SK-N-SH (cell line): Measurements from ENCODE around the gene SRRM4.

Source experiments
- CTCF ChIP-seq: fragments of 200-600 bp; sonication (generic); IDR thresholded peaks from 2 replicates; pipeline ENCODE4 v1.6.1; 2017; ENCODE audit warnings: antibody characterized with exemption, mild to moderate bottlenecking, moderate library complexity
- EP300 ChIP-seq, 2 experiments: IDR thresholded peaks; 2 replicates each; pipeline versions ENCODE4 v1.4.0 to v1.6.1; 2012; ENCODE audit warnings: borderline replicate concordance in 1 of 2, low read depth in 1 of 2, low read length in 1 of 2
- SIN3A ChIP-seq: IDR thresholded peaks from 2 replicates; pipeline ENCODE4 v1.6.1; 2012; ENCODE audit warnings: low read depth, mild to moderate bottlenecking, low read length, moderate library complexity, borderline replicate concordance

- TF ChIP-seq CTCF (no peak), SIN3A (no peak), EP300 (IDR thresholded peaks at IDR 0.05; ENCODE audit: borderline replicate concordance in 1 of 2, low read depth in 1 of 2, low read length in 1 of 2) (no peak)
Observed at GRCh38 chr12:119069147-119069642, 87.9 kb downstream of the SRRM4 start.
